GM21528 (cell line): Measurements from ENCODE around the gene NSMCE1.
"Not testable (repeated sequence)": the region's sequence is repeated elsewhere in the genome, so short reads cannot be mapped to it uniquely, and the experiment has no call there.

Source experiments
- ATAC-seq: cut with Tn5 transposase; IDR thresholded peaks from one replicate; pipeline ENCODE4 v1.9.1; 2021; ENCODE audit warnings: mild to moderate bottlenecking, moderate library complexity; ENCODE audit not compliant: unreplicated experiment, low FRiP score

The NSMCE1 gene

DNA sequence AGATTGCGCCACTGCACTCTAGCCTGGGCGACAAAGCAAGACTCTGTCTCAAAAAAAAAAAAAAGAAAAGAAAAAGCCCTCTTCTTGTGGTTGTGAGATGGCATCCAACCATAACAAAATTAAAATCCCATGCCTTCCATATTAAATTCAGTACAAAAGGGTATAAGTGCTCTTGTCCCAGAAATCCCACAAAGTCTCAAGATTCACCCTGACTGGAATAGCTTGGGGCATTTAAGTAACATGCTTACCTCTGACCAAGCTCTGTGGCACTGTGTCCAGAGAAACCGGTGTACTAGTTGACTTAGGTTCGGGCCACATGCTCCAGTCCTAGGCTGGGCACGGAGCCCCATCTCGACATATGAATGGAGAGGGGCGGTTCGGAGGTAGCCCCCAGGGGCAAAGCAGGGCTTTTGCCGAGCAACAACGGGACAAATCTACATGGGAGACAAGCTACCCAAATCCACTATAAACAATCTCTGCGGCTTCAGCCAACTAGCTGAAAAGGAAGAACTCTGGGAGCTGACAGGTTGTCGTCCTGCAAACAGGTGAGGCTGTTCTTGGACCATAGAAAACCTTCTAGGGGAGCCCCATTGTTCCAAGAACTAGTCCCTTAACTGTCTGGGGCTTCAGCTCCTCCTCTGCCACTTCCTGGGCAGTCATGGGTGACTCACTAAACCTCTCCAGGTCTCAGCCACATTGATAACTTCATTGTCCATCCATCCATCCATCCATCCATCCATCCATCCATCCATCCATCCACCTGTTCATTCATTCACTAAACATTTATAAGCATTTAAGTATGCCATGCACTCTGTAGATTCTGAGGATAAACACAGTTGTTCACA lies 34.9 kb upstream of the NSMCE1 start:
- no peak for ATAC-seq

DNA sequence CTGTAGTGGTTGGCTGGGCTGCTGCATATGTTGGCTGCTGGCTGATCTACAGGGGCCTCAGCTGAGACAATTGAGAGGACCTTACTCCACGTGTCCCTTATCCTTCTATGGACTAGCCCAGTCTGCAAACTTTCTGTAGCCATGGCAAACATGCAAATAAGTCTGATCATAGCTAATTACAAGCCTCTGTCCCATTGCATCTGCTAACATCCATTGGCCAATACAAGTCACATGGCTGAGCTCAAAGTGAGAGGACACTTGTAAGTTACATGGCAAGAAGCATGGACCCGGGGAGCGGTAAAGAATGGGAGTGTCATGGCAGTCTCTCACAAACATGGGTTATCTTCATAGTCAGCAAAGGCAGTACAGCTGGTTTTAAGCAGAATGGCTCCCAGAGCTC lies 33.6 kb upstream of the NSMCE1 start:
- no peak for ATAC-seq

DNA sequence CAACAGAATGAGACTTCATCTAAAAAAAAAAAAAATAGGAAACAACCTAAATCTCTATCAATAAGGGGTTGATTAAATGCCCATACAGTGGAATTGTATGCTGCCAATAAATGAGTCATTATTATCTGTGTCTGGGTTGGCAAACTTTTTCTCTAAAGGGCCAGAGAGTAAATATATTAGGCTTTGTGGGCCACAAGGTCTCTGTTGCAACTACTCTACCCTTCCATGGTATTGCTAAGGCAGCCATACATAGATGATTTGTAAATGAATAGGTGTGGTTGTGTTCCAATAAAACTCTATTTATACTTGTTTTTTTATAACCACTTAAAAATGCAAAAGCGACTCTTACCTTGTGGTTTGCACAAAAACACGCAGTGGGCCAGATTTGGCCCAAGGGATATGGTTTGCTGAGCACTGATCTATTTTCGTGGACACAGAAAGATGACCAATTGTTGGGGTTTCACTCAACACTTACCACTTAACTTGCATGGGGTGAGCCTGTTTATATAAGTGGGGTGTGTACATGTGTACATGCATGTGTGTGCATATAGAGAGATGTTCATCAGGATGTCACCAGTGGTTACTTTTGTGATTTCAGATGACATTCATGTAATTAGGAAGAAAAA lies 32.8 kb upstream of the NSMCE1 start:
- no peak for ATAC-seq

- ATAC-seq = no peak
Measured at GRCh38 chr16:27298132-27298531, 29.6 kb upstream of the NSMCE1 start.

DNA sequence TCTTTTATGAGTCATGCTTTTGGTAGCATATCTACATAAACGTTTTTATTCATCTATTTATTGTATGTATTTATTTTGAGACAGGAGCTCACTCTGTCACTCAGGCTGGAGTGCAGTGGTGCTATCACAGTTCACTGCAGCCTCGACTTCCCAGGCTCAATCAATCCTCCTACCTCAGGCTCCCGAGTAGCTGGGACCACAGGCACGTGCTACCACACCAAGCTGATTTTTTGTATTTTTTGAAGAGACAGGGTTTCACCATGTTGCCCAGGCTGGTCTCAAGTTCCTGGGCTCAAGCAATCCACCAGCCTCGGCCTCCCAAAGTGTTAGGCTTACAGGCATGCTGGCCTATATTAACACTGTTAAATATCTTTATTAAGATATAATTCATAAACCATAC lies 24.8 kb upstream of the NSMCE1 start:
- no peak for ATAC-seq

GRCh38 chr16:27291722-27292240 lies 23.2 kb upstream of the NSMCE1 start:
- no peak for ATAC-seq

DNA sequence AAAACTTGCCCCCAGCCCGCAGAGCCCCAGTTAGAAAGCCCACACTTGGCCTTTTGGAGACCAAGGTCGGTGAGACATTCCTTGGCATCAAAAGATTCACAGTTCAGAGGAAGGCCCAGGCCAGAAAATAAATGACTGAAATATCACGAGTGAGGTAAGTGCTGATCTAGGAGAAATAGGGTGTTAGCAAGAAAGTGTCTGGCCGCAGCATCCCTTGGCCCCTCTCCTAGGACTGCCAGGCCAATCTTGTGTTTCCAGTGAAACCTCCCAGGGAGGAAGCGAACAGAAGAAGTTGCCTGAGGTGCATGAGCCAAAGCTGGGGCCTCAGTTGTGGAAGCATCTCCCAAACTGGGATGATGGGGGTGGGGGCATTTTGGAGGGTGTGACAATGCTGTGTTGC lies 22.5 kb upstream of the NSMCE1 start:
- ATAC-seq = no peak

- no peak for ATAC-seq
Measured at GRCh38 chr16:27290562-27290961, 22.0 kb upstream of the NSMCE1 start.

DNA sequence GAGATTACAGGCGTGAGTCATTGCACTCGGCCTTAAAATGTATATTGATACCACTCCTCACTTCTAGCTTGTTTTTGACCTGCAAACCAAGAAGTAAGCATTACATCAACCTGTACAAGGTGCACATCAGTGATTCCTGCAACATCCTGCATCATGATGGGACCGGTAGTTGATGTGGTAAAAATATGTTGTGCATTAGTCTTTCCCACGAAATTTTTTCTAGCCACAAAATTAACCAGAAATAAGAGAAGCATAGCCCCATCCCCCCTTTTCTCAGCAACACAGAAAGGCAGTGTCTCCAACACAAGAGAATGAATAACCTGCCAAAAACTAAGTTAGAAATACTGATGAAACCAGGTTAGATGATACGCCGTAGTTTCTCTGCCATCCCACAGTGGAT lies 21.1 kb upstream of the NSMCE1 start:
- ATAC-seq = no peak

GRCh38 chr16:27288313-27288712 lies 19.7 kb upstream of the NSMCE1 start:
- not testable (repeated sequence) for ATAC-seq

DNA sequence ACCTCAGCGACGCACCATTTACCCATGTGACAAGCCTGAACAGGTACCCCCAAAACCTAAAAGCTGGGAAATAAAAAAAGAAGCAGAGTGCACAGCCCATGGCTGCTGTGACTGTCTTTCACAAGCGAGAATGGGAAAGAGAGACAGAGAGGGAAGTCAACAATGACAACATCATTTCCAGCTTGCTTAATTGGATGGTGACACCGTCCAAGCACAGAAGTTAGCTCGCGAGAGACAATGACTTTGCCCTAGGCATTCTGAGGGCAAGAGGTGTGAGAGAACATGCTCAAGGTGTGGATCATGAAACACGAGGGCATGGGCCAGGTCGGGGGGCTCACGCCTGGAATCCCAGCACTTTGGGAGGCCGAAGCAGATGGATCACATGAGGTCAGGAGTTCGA lies 19.3 kb upstream of the NSMCE1 start:
- ATAC-seq = no peak

DNA sequence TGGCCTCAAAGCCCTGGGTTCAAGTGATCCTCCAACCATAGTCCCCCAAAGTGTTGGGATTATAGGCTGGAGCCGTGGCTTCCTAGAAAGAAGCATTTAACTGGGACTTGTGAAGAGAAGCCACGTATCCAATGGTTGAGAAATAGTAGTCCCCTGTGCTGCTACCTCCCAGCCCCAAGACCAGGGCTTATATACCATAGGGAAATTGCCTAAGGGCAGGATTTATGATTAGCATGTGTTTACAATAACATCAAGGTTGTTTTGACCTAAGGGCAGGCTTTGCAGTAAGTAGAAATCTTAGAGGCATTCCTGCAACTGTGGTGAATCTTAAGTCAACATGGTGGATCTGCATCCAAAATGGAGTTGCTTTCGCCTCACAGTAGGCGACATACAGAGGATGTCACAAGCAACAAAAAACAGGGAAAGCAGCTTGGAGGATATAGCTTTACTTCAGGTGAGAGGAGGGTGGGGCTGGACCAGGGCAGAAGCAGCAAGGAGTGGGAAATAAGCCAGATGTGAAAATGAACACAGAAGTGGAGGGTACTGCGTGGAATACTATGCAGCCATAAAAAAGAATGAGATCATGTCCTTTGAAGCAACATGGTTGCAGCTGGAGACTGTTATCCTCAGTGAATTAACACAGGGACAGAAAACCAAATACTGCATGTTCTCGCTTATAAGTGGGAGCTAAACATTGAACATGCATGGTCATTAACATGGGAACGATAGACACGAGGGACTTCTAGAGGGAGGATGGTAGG lies 18.7 kb upstream of the NSMCE1 start:
- ATAC-seq = no peak

DNA sequence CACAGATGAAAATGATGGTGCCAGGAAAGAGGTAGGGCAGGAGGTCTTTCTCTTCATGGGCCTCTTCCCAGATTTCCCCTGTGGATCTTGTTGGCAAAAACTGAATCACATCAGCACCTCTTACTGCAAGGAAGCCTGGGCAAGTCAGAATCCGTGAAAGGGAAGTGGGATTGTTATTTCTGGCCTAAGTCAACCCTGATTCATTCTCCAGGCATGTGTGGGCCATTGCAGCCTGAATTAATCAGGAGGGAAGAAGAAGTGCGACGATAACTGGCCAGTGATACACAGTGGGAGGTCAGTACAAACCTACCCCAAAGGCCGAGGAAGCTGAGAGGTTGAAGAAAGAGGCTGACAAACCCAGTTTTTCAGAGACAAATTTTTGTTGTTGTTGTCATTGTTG lies 17.9 kb upstream of the NSMCE1 start:
- ATAC-seq = no peak

DNA sequence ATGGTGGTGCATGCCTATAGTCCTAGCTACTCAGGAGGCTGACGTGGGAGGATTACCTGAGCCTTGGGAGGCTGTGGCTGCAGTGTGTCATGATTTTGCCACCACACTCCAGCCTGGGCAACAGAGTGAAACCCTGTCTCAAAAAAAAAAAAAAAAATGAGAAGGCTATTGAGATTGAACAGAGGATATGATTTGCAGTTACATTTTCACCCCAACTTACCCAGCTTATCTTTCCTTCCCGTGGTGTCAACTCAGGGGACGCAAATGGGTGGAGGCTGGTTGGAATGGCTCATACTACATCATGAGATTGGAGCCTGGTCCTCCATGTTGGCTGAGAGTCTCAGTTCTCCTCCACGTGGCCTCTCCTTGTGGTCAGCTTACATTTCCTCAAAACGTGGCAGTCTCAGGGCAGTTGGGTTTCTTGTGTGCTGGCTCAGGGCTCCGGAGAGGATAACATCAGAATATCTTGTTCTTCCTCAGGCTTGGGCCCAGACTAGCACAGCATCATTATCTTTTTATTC lies 17.2 kb upstream of the NSMCE1 start:
- ATAC-seq = no peak

- ATAC-seq = no peak
Measured at GRCh38 chr16:27284865-27285675, 16.5 kb upstream of the NSMCE1 start.

DNA sequence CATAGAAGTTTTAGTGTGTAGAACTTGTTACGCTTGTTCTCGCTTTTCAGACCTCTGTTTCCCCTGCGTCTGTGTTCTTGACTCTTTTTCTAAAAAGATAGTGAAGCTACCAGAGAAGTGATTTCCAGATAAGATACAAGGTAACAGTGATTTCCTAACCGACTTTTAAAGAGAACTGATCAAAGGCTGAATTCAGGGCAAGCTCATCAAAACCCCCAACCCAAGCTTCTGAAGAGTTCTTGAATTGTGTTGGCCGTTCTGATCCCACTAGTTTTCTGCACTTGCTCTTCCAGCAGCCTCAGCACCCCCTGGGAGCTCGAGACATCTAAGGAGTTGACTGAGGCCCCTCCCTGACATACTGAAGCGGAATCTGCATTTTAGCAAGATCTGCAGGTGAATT lies 12.7 kb upstream of the NSMCE1 start:
- ATAC-seq = no peak

DNA sequence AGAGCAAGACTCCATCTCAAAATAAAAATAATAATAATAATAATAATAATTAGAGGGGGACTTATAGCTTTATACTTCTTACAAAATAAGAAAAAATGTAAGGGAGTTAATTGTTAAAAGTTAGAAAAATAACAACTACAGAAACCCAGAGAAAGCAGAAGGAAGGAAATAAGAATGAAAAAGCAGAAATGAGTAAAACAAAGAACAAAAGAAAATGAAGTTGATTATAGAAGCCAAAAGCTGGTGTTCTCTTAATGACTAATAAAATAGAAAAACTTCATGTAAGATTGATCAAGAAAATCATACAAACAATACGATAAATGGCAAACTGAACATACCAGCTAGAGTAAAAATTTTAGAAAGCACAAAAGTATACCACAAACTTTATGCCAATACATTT lies 6.8 kb upstream of the NSMCE1 start:
- no peak for ATAC-seq

DNA sequence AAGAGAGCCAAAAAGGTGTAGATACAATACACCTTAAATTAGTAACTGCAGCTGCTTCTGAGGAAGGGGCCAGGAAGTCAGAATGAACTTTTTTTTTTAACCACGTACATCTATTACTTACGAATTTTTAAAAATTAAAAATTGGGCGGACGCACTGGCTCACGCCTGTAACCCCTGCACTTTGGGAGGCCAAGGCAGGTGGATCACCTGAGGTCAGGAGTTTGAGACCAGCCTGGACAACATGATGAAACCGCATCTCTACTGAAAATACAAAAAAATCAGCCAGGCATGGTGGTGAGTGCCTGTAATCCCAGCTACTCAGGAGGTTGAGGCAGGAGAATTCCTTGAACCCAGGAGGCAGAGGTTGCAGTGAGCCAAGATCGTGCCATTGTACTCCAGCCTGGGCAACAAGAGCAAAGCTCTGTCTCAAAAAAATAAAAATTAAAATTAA lies 5.9 kb upstream of the NSMCE1 start:
- not testable (repeated sequence) for ATAC-seq

DNA sequence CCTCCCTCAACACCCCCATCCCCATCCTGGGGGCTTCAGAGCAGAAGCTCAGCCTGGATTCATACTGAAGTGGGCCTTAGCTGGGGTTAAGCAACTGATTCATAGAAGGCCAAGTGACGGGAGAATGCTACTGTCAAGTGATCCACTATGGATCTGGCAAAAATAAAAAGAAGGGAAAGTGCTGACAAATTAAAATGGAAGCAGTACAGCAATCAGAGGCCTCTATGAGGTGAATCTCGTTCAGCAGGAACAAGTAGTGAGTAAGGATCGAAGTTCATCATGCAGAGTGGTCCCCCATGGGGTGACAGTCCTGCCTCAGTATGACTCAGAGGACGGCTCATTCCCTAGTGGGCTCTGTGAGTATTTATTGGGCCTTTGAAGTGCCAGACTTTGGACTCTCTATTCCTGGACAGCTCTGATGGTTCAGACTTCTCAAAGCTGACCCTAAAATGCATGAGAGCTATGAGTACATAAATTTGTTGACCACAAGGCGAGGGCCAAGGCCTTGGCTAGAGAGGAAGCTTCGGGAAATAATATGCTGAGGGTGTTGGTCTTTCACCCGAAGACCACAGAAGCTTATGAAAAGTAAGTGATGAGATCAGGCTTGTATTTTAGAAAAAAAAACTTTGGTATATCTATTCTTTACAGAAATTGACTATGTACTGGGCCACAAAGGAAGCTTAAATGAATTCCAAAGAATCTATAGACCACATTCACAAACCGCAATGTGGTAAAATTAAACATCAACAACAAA lies 5.3 kb upstream of the NSMCE1 start:
- no peak for ATAC-seq

DNA sequence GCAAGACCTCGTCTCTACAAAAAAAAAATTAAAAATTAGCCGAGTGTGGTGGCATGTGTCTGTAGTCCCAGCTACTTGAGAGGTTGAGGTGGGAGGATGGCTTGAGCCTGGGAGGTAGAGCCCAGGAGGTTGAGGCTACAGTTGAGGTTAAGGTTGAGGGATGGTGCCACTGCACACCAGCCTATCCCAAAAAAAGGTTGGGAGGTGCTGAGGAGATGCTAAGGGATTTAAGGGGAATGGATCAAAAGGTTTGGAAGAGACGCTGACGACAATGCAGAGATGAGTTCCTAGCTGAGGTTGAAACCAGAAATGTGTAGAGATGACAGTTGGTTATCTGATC lies 4.7 kb upstream of the NSMCE1 start:
- no peak for ATAC-seq
